ENCODE results near the gene HNRNPA3.

HNRNPA3 gene

GRCh38 chr2:177165061-177165583 lies 47.5 kb upstream of the HNRNPA3 start:
- TF ChIP-seq NFIC (IDR thresholded peaks at IDR 0.05): no peak
- TF ChIP-seq CREB1 (IDR thresholded peaks at IDR 0.05; ENCODE audit: low read depth): no peak
- no peak for TF ChIP-seq TCF12 (IDR thresholded peaks at IDR 0.05; ENCODE audit: low read depth)
- no peak for TF ChIP-seq CEBPB (IDR thresholded peaks at IDR 0.05)
- no peak for TF ChIP-seq RAD21 (IDR thresholded peaks at IDR 0.05; ENCODE audit: low read depth)

- TF ChIP-seq REST (IDR thresholded peaks at IDR 0.05; ENCODE audit: low read depth) (no peak), EP300 (IDR thresholded peaks at IDR 0.05; ENCODE audit: borderline replicate concordance) (no peak), CEBPB (IDR thresholded peaks at IDR 0.05) (no peak), USF1 (IDR thresholded peaks at IDR 0.05) (no peak), RAD21 (IDR thresholded peaks at IDR 0.05; ENCODE audit: low read depth) (no peak), TAF1 (IDR thresholded peaks at IDR 0.05; ENCODE audit: low read depth) (no peak), NFIC (IDR thresholded peaks at IDR 0.05) (no peak)
Measured at GRCh38 chr2:177165721-177166711, 46.6 kb upstream of the HNRNPA3 start.

GRCh38 chr2:177169810-177170514 lies 42.6 kb upstream of the HNRNPA3 start:
- TF ChIP-seq TAF1 (IDR thresholded peaks at IDR 0.05; ENCODE audit: low read depth) (no peak), REST (IDR thresholded peaks at IDR 0.05; ENCODE audit: low read depth) (no peak), CEBPB (IDR thresholded peaks at IDR 0.05) (no peak), EP300 (IDR thresholded peaks at IDR 0.05; ENCODE audit: borderline replicate concordance) (no peak), TCF12 (IDR thresholded peaks at IDR 0.05; ENCODE audit: low read depth) (no peak), NFIC (IDR thresholded peaks at IDR 0.05) (no peak), FOXM1 (IDR thresholded peaks at IDR 0.05; ENCODE audit: borderline replicate concordance, low read depth) (no peak), EGR1 (IDR thresholded peaks at IDR 0.05) (no peak), MAX (IDR thresholded peaks at IDR 0.05) (no peak; the same call in 1 of the 2 replicates), ZBTB7A (IDR thresholded peaks at IDR 0.05; ENCODE audit: low read depth) (no peak), YY1 (IDR thresholded peaks at IDR 0.05; ENCODE audit: low read depth) (no peak)

- TF ChIP-seq CEBPB (IDR thresholded peaks at IDR 0.05) (no peak), NFIC (IDR thresholded peaks at IDR 0.05) (no peak), TAF1 (IDR thresholded peaks at IDR 0.05; ENCODE audit: low read depth) (no peak), CREB1 (IDR thresholded peaks at IDR 0.05; ENCODE audit: low read depth) (no peak), USF1 (IDR thresholded peaks at IDR 0.05) (no peak), YY1 (IDR thresholded peaks at IDR 0.05; ENCODE audit: low read depth) (no peak), REST (IDR thresholded peaks at IDR 0.05; ENCODE audit: low read depth) (no peak), EGR1 (IDR thresholded peaks at IDR 0.05) (no peak), TEAD4 (IDR thresholded peaks at IDR 0.05) (no peak)
Measured at GRCh38 chr2:177171418-177171865, 41.2 kb upstream of the HNRNPA3 start.
